Measurements from ENCODE around the gene SLC4A1AP. TPM values are rescaled to one million over a fixed set of nuclear protein-coding genes. Genes with fewer than 3 reads are reported as not detected.

SLC4A1AP gene
- total and polyA plus RNA-seq, 2 of the 13 experiments (the other 11 are each of a cell fraction or from before 2014, with no cell fraction given) = 15.3 to 44.6 TPM

DNA sequence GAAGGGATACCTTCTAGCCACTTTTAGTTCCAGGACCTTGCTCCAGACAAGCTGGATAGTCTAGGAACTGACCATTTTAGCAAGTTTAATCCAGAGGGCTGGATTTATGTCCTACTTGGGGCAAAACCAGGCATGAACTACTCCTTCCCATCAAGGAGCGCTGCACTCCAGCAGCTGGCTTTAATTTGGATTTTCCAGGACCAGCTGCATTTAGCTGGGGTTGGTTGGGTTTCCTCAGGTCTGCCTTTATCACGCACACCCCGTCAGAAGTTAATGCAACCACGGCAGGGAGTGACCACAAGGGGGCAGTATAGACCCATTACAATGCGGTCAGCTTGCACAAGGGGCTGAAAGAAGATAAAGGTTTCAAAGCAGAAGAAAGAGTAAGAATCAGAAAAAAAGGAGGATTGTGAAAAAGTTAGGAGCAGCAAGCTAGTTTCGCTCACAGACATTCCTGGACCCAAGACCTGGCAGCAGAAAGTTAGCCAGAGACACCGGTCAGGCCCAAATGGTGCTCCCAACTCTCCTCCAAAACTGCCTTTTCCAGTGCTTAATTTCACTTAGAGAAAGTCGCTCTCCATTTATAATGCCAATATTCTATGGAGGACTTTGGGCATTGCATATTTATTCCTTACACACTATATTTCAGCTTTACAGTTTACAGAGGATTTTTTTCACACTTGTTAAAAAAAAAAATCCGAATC lies 40.1 kb downstream of the SLC4A1AP start (continued):
- TF ChIP-seq HNF1B (CRISPR knock-in tag; IDR thresholded peaks at IDR 0.05) (peak; percentile 53; the same call in 1 of the 2 replicates), WIZ (CRISPR knock-in tag; IDR thresholded peaks at IDR 0.05) (0 out of 2 replicates have a peak, but pooled peaks have one; percentile 26), FOXK1 (CRISPR knock-in tag; IDR thresholded peaks at IDR 0.05; ENCODE audit: borderline replicate concordance, low read depth) (peak; percentile 30; the same call in 1 of the 2 replicates), BHLHE40 (IDR thresholded peaks at IDR 0.05; ENCODE audit: low read length) (peak; percentile 15; the same call in 1 of the 2 replicates), SOX5 (CRISPR knock-in tag; IDR thresholded peaks at IDR 0.05; ENCODE audit: borderline replicate concordance) (0 out of 2 replicates have a peak, but pooled peaks have one; percentile 13), SALL2 (CRISPR knock-in tag; IDR thresholded peaks at IDR 0.05) (peak; percentile 35; the same call in 1 of the 2 replicates), STAG1 (CRISPR knock-in tag; IDR thresholded peaks at IDR 0.05) (peak; percentile 97), MIXL1 (CRISPR knock-in tag; IDR thresholded peaks at IDR 0.05) (peak; percentile 51; the same call in 1 of the 2 replicates), BORCS8-MEF2B (CRISPR knock-in tag; IDR thresholded peaks at IDR 0.05) (no peak), KDM6A (CRISPR knock-in tag; IDR thresholded peaks at IDR 0.05; ENCODE audit: low read depth) (no peak), MED1 (CRISPR knock-in tag; IDR thresholded peaks at IDR 0.05) (peak; percentile 31; the same call in 1 of the 2 replicates), NR2F6 (IDR thresholded peaks at IDR 0.05) (no peak), NR2F6 (CRISPR knock-in tag; IDR thresholded peaks at IDR 0.05) (peak; percentile 21; the same call in 1 of the 2 replicates), ZNF331 (CRISPR knock-in tag; IDR thresholded peaks at IDR 0.05) (0 out of 2 replicates have a peak, but pooled peaks have one; percentile 36), SRF (IDR thresholded peaks at IDR 0.05; ENCODE audit: low read depth, low read length) (0 out of 2 replicates have a peak, but pooled peaks have one; percentile 25)
- TF ChIP-seq, protein P1, sequence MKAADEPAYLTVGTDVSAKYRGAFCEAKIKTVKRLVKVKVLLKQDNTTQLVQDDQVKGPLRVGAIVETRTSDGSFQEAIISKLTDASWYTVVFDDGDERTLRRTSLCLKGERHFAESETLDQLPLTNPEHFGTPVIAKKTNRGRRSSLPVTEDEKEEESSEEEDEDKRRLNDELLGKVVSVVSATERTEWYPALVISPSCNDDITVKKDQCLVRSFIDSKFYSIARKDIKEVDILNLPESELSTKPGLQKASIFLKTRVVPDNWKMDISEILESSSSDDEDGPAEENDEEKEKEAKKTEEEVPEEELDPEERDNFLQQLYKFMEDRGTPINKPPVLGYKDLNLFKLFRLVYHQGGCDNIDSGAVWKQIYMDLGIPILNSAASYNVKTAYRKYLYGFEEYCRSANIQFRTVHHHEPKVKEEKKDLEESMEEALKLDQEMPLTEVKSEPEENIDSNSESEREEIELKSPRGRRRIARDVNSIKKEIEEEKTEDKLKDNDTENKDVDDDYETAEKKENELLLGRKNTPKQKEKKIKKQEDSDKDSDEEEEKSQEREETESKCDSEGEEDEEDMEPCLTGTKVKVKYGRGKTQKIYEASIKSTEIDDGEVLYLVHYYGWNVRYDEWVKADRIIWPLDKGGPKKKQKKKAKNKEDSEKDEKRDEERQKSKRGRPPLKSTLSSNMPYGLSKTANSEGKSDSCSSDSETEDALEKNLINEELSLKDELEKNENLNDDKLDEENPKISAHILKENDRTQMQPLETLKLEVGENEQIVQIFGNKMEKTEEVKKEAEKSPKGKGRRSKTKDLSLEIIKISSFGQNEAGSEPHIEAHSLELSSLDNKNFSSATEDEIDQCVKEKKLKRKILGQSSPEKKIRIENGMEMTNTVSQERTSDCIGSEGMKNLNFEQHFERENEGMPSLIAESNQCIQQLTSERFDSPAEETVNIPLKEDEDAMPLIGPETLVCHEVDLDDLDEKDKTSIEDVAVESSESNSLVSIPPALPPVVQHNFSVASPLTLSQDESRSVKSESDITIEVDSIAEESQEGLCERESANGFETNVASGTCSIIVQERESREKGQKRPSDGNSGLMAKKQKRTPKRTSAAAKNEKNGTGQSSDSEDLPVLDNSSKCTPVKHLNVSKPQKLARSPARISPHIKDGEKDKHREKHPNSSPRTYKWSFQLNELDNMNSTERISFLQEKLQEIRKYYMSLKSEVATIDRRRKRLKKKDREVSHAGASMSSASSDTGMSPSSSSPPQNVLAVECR (CRISPR knock-in tag; IDR thresholded peaks at IDR 0.05; ENCODE audit: borderline replicate concordance) = peak; percentile 42; the same call in 1 of the 2 replicates
- TF ChIP-seq, protein P2, sequence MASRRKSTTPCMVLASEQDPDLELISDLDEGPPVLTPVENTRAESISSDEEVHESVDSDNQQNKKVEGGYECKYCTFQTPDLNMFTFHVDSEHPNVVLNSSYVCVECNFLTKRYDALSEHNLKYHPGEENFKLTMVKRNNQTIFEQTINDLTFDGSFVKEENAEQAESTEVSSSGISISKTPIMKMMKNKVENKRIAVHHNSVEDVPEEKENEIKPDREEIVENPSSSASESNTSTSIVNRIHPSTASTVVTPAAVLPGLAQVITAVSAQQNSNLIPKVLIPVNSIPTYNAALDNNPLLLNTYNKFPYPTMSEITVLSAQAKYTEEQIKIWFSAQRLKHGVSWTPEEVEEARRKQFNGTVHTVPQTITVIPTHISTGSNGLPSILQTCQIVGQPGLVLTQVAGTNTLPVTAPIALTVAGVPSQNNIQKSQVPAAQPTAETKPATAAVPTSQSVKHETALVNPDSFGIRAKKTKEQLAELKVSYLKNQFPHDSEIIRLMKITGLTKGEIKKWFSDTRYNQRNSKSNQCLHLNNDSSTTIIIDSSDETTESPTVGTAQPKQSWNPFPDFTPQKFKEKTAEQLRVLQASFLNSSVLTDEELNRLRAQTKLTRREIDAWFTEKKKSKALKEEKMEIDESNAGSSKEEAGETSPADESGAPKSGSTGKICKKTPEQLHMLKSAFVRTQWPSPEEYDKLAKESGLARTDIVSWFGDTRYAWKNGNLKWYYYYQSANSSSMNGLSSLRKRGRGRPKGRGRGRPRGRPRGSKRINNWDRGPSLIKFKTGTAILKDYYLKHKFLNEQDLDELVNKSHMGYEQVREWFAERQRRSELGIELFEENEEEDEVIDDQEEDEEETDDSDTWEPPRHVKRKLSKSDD (CRISPR knock-in tag; IDR thresholded peaks at IDR 0.05; ENCODE audit: low read depth) = no peak

All from HepG2 (cell line).